Measurements from ENCODE around the gene CMBL.

- TF ChIP-seq CTCF (IDR thresholded peaks at IDR 0.05; ENCODE audit: poor library complexity) (no peak), EZH2 (IDR thresholded peaks at IDR 0.05; ENCODE audit: borderline replicate concordance) (no peak)
Measured at GRCh38 chr5:10353241-10354047, 45.7 kb upstream of the CMBL start, which contains the start of gene MARCHF6.
